ENCODE measurements around the gene RNU6-8.

GRCh38 chr14:32250681-32251080 is 47.6 kb upstream of the RNU6-8 start:
- no peak for TF ChIP-seq RFX5 (IDR thresholded peaks at IDR 0.05)
- TF ChIP-seq EP300 (IDR thresholded peaks at IDR 0.05): no peak
- no peak for TF ChIP-seq NR3C1 (IDR thresholded peaks at IDR 0.05)
- no peak for TF ChIP-seq CTCF (IDR thresholded peaks at IDR 0.05)
- TF ChIP-seq HDAC2 (IDR thresholded peaks at IDR 0.05): no peak
- no peak for TF ChIP-seq NFE2L2 (conservative IDR thresholded peaks at IDR 0.05; ENCODE audit: low read length)
- TF ChIP-seq RAD21 (conservative IDR thresholded peaks at IDR 0.05 in 1 of 2, IDR thresholded peaks at IDR 0.05 in 1 of 2): no peak
- TF ChIP-seq ZSCAN20 (CRISPR knock-in tag; IDR thresholded peaks at IDR 0.05): no peak
- no peak for TF ChIP-seq ELK1 (IDR thresholded peaks at IDR 0.05; ENCODE audit: low read depth, low read length)

Data from A549 (cell line).